ENCODE results near the gene PIK3R5.

Gene PIK3R5

GRCh38 chr17:8879410-8879809 lies 86.1 kb downstream of the PIK3R5 start:
- DNase-seq (ENCODE audit: low spot score), result no peak

- DNase-seq (ENCODE audit: low spot score), result no peak
These were observed 87.5 kb downstream of the PIK3R5 start for GRCh38 chr17:8877984-8878383.

GRCh38 chr17:8875957-8876356 lies 89.5 kb downstream of the PIK3R5 start:
- DNase-seq (ENCODE audit: low spot score), result no peak

GRCh38 chr17:8875436-8875835 lies 90.1 kb downstream of the PIK3R5 start:
- no peak for DNase-seq (ENCODE audit: low spot score)

- DNase-seq (ENCODE audit: low spot score), result no peak
These were observed 91.4 kb downstream of the PIK3R5 start for GRCh38 chr17:8873801-8874715.

GRCh38 chr17:8872705-8873435 lies 92.6 kb downstream of the PIK3R5 start:
- no peak for DNase-seq (ENCODE audit: low spot score)

GRCh38 chr17:8872036-8872704 lies 93.3 kb downstream of the PIK3R5 start:
- DNase-seq (ENCODE audit: low spot score), result peak; percentile 18

- no peak for DNase-seq (ENCODE audit: low spot score)
These were observed 94.4 kb downstream of the PIK3R5 start for GRCh38 chr17:8871081-8871581.

- DNase-seq (ENCODE audit: low spot score), result no peak
These were observed 95.0 kb downstream of the PIK3R5 start for GRCh38 chr17:8870406-8871040.

- DNase-seq (ENCODE audit: low spot score), result no peak
These were observed 96.2 kb downstream of the PIK3R5 start for GRCh38 chr17:8869114-8869815.

- DNase-seq (ENCODE audit: low spot score), result no peak
These were observed 97.0 kb downstream of the PIK3R5 start for GRCh38 chr17:8868529-8868951.

- DNase-seq (ENCODE audit: low spot score), result no peak
These were observed 97.4 kb downstream of the PIK3R5 start for GRCh38 chr17:8868092-8868491.

GRCh38 chr17:8867361-8867981 lies 98.0 kb downstream of the PIK3R5 start, which contains the start of gene PIK3R6:
TSS of gene PIK3R6 (minus strand) at chr17:8867674. CDS start at chr17:8849794, 17,880 bp downstream.
- peak; percentile 18 for DNase-seq (ENCODE audit: low spot score)

GRCh38 chr17:8865811-8866210 lies 99.7 kb downstream of the PIK3R5 start:
- DNase-seq (ENCODE audit: low spot score), result no peak

GRCh38 chr17:8865385-8865784 lies 100.1 kb downstream of the PIK3R5 start:
- DNase-seq (ENCODE audit: low spot score), result no peak

- no peak for DNase-seq (ENCODE audit: low spot score)
These were observed 103.1 kb downstream of the PIK3R5 start for GRCh38 chr17:8862213-8863056.

- no peak for DNase-seq (ENCODE audit: low spot score)
These were observed 103.9 kb downstream of the PIK3R5 start for GRCh38 chr17:8861495-8862181.

- no peak for DNase-seq (ENCODE audit: low spot score)
These were observed 105.6 kb downstream of the PIK3R5 start for GRCh38 chr17:8859804-8860430.

Measured in Ammon's horn (tissue), 1 donor.